ENCODE measurements around the gene SYTL1. TPM values are rescaled to one million over a fixed set of nuclear protein-coding genes. Genes with fewer than 3 reads are reported as not detected.

SYTL1 gene
- total RNA-seq, 1 experiment from 2014 or later: 75.9 TPM

GRCh38 chr1:27403065-27403726 lies 61.4 kb downstream of the SYTL1 start:
- no peak overlapping the region for H3K4me2 ChIP-seq (ENCODE audit: low read length)
- no peaks in the 10 kb centered on the region for H4K20me1 ChIP-seq (ENCODE audit: insufficient read depth)
- H3K4me3 ChIP-seq (replicated peaks in 1 of 2; ENCODE audit: low read depth in 1 of 2, low read length in 2 of 2): no peak overlapping the region
- H3K36me3 ChIP-seq (ENCODE audit: control insufficient read depth in 1 of 2, insufficient read depth in 2 of 2, low read length in 2 of 2): peaks cover 0 to 5% of the 10 kb centered on the region in 2 experiments; a peak in 1 of 4 replicates
- ChIA-PET CTCF (interaction anchor here (1.4 kb wide), 1 partner anchor 154 kb away, joined by 3 read pairs; no protein-coding TSS in a partner anchor), RAD21 (ENCODE audit: low non-redundant PET in 1 of 2, low total read pairs in 2 of 2, uncharacterized antibody in 2 of 2, unreplicated experiment in 2 of 2) (no interaction called here), POLR2A (no interaction called here)
- intact Hi-C loops (cut with micrococcal nuclease): no loop called here
- no peak overlapping the region for H3K9ac ChIP-seq (ENCODE audit: low read length)
- no peaks in the 10 kb centered on the region for H3K9me3 ChIP-seq (ENCODE audit: control insufficient read depth in 1 of 2, insufficient read depth in 1 of 2, low read depth in 1 of 2, low read length in 2 of 2)
- no peak overlapping the region for H3K27ac ChIP-seq (ENCODE audit: low read depth, low read length)
- DNase-seq (ENCODE audit: low read depth, low spot score): no peak
- peak; percentile 35; the same call in 1 of the 2 replicates for ATAC-seq
- H3K79me2 ChIP-seq (ENCODE audit: insufficient read depth, low read length): no peaks in the 10 kb centered on the region
- no peak for TF ChIP-seq JUND (IDR thresholded peaks at IDR 0.05)
- no peak for TF ChIP-seq ATF3 (IDR thresholded peaks at IDR 0.05)
- no peak for TF ChIP-seq CEBPB (IDR thresholded peaks at IDR 0.05; ENCODE audit: low read depth)
- TF ChIP-seq, protein P1, sequence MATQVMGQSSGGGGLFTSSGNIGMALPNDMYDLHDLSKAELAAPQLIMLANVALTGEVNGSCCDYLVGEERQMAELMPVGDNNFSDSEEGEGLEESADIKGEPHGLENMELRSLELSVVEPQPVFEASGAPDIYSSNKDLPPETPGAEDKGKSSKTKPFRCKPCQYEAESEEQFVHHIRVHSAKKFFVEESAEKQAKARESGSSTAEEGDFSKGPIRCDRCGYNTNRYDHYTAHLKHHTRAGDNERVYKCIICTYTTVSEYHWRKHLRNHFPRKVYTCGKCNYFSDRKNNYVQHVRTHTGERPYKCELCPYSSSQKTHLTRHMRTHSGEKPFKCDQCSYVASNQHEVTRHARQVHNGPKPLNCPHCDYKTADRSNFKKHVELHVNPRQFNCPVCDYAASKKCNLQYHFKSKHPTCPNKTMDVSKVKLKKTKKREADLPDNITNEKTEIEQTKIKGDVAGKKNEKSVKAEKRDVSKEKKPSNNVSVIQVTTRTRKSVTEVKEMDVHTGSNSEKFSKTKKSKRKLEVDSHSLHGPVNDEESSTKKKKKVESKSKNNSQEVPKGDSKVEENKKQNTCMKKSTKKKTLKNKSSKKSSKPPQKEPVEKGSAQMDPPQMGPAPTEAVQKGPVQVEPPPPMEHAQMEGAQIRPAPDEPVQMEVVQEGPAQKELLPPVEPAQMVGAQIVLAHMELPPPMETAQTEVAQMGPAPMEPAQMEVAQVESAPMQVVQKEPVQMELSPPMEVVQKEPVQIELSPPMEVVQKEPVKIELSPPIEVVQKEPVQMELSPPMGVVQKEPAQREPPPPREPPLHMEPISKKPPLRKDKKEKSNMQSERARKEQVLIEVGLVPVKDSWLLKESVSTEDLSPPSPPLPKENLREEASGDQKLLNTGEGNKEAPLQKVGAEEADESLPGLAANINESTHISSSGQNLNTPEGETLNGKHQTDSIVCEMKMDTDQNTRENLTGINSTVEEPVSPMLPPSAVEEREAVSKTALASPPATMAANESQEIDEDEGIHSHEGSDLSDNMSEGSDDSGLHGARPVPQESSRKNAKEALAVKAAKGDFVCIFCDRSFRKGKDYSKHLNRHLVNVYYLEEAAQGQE (IDR thresholded peaks at IDR 0.05; ENCODE audit: low read depth): no peak
- TF ChIP-seq RAD21 (IDR thresholded peaks at IDR 0.05; ENCODE audit: low read depth): peak; percentile 51
- TF ChIP-seq CTCF (IDR thresholded peaks at IDR 0.05 in 2 of 3, conservative IDR thresholded peaks at IDR 0.05 in 1 of 3; ENCODE audit: borderline replicate concordance in 1 of 3, insufficient read depth in 1 of 3, low read depth in 2 of 3, low read length in 2 of 3): peak in 2 of 3 experiments; percentile 31 to 42; a peak in 2 of 6 replicates
- no peak overlapping the region for H2AFZ ChIP-seq (ENCODE audit: low read depth, low read length, poor library complexity, severe bottlenecking)
- H3K9me2 ChIP-seq (ENCODE audit: insufficient read depth): no peaks in the 10 kb centered on the region
- peaks cover 0 to 10% of the 10 kb centered on the region in 2 experiments; a peak in 1 of 4 replicates for H3K4me1 ChIP-seq (ENCODE audit: control insufficient read depth in 1 of 2, insufficient read depth in 2 of 2, low read length in 2 of 2)
- no TSS peak for BruUV-seq (replicated peaks)
- no peaks in the 10 kb centered on the region for H3K27me3 ChIP-seq (ENCODE audit: insufficient read depth, low read length)

Other genes with a start within 250 kb of the SYTL1 start
- gene SLC9A1, start 186.9 kb upstream of the SYTL1 start, total RNA-seq (2021; ENCODE audit: unreplicated experiment): 21.7 TPM
- 26.6 TPM for gene WDTC1, start 107.4 kb upstream of the SYTL1 start, total RNA-seq (2021; ENCODE audit: unreplicated experiment)
- 32.8 TPM for gene TMEM222, start 19.9 kb upstream of the SYTL1 start, total RNA-seq (2021; ENCODE audit: unreplicated experiment)
- 30.2 TPM for gene MAP3K6, start 24.9 kb downstream of the SYTL1 start, total RNA-seq (2021; ENCODE audit: unreplicated experiment)
- gene FCN3, start 32.8 kb downstream of the SYTL1 start, total RNA-seq (2021; ENCODE audit: unreplicated experiment): 1.2 TPM
- 11.6 TPM for gene CD164L2, start 41.3 kb downstream of the SYTL1 start, total RNA-seq (2021; ENCODE audit: unreplicated experiment)
- gene GPR3, start 50.6 kb downstream of the SYTL1 start, total RNA-seq (2021; ENCODE audit: unreplicated experiment): 2.8 TPM
- 111 TPM for gene WASF2, start 148.1 kb downstream of the SYTL1 start, total RNA-seq (2021; ENCODE audit: unreplicated experiment)